ENCODE data around the gene APP.

- TF ChIP-seq CTCF (IDR thresholded peaks at IDR 0.05) (no peak), ZNF281 (CRISPR knock-in tag; IDR thresholded peaks at IDR 0.05) (no peak), MLX (CRISPR knock-in tag; IDR thresholded peaks at IDR 0.05) (no peak)
- TF ChIP-seq, protein P1, sequence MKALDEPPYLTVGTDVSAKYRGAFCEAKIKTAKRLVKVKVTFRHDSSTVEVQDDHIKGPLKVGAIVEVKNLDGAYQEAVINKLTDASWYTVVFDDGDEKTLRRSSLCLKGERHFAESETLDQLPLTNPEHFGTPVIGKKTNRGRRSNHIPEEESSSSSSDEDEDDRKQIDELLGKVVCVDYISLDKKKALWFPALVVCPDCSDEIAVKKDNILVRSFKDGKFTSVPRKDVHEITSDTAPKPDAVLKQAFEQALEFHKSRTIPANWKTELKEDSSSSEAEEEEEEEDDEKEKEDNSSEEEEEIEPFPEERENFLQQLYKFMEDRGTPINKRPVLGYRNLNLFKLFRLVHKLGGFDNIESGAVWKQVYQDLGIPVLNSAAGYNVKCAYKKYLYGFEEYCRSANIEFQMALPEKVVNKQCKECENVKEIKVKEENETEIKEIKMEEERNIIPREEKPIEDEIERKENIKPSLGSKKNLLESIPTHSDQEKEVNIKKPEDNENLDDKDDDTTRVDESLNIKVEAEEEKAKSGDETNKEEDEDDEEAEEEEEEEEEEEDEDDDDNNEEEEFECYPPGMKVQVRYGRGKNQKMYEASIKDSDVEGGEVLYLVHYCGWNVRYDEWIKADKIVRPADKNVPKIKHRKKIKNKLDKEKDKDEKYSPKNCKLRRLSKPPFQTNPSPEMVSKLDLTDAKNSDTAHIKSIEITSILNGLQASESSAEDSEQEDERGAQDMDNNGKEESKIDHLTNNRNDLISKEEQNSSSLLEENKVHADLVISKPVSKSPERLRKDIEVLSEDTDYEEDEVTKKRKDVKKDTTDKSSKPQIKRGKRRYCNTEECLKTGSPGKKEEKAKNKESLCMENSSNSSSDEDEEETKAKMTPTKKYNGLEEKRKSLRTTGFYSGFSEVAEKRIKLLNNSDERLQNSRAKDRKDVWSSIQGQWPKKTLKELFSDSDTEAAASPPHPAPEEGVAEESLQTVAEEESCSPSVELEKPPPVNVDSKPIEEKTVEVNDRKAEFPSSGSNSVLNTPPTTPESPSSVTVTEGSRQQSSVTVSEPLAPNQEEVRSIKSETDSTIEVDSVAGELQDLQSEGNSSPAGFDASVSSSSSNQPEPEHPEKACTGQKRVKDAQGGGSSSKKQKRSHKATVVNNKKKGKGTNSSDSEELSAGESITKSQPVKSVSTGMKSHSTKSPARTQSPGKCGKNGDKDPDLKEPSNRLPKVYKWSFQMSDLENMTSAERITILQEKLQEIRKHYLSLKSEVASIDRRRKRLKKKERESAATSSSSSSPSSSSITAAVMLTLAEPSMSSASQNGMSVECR (CRISPR knock-in tag; IDR thresholded peaks at IDR 0.05; ENCODE audit: borderline replicate concordance) = no peak
These were observed 16.8 kb downstream of the APP start for GRCh38 chr21:26153758-26154157.
